Stimulated activated CD8-positive, alpha-beta memory T cell treated with anti-CD3 and anti-CD28 coated beads, Interleukin-4, amount 100 ng/mL, for 24 hours (primary cell): ENCODE data around the gene UCP3.
A peak's percentile ranks its signal among the peaks of the same experiment; 100 is the strongest.

Experiments used
- DNase-seq: peaks from one replicate; pipeline ENCODE4 v3.0.0-alpha.2; 2020; ENCODE audit warnings: low read depth

Gene UCP3, protein sequence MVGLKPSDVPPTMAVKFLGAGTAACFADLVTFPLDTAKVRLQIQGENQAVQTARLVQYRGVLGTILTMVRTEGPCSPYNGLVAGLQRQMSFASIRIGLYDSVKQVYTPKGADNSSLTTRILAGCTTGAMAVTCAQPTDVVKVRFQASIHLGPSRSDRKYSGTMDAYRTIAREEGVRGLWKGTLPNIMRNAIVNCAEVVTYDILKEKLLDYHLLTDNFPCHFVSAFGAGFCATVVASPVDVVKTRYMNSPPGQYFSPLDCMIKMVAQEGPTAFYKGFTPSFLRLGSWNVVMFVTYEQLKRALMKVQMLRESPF

DNA sequence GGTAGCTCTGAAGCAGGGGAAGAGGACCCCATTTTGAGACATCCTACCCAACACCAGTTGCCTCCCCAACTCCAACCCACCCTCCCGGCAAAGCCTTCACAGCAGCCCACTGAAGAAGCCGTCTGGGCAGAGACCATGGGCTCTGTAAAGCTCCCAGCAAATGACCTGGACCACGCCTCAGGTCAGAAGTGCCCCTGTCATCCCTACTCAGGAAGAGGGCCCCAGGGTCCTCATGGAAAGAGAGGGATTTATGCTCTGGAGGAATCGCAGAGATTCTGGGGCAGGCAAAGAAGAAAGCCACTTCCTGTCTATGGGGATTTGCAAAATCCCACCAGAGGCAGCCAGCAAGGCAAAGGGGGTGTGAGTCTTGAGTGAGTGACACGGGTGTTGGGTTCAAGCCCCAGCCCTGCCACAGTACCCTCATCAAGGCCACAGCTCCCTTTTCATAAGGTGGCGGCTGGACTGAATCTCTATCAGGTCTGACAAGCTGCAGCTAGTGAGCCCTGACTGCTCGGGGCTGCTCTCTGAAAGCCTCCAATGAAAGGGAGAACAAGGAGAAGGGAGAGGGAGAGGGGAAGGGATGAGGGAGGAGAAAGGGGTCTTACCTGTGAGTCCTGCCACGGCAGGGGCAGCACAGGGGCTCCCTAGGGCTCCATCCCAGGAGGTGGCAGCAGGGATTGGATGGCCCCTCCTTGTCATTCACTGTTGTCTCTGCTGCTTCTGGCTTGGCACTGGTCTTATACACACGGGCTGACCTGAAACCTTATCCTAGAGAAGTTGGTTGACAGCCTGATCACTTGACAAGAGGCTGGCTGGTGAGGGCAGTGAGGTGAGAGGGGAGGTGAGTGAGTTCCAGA, at the start of gene UCP3:
Gene UCP3, minus strand, starts transcription at position 713 of the 857 bp plus-strand sequence. CDS start 2,043 bp downstream, outside the sequence.
- no peak for DNase-seq

DNA sequence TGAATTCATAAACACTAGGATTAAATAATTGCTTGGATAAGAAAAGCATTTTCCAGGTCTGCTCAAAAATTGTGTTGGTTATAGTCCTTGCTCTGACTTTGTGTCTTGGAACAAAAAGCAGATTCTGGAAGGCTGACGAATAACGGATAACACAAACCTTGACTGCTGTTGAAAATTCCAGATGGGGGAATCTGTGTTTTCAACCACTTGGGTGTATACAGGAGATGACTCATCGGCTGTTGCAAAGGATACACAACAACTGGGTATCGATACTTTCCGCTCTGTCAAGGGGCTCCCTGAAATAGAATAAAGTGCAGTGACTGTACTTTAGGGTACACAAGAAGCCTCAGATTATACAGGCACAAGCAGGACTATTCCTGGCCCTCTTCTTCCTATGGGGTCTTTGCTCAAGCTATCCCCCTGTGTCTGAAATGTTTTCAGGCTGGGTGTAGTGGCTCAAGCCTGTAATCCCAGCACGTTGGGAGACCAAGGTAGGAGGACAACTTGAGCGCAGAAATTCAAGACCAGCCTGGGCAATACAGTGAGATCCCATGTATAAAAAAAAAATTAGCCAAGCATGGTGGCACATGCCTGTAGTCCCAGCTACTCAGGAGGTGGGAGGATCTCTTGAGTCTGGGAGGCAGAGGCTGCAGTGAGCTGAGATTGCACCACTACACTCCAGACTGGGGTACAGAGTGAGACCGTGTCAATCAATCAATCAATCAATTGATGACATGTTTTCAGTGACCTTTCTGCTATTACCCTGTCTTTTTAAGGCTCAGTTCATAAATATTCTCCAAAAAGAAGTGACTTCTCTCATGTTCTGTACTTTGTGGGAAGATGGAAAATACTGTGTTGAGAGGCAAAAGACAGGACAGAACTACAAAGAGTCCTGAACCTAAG, 48.6 kb upstream of the UCP3 start:
- no peak for DNase-seq

DNA sequence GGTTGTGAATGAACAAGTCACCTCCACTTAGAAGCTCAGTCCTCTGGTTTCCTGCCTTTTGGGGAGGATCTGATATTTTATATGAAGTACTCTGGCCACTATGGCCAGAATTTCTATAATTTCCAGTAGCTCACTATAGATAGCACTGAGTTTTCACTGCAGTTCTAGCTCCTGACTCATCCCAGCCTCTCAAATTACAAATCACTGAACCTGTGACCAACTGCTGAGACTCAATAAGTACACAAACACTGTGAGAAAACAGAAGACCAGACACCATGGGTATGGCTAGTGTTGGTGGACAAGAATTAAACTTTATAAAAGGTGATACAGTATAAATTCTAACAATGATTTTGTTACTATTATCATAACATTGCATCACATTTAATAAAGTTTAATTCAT, 47.1 kb upstream of the UCP3 start:
- no peak for DNase-seq

DNA sequence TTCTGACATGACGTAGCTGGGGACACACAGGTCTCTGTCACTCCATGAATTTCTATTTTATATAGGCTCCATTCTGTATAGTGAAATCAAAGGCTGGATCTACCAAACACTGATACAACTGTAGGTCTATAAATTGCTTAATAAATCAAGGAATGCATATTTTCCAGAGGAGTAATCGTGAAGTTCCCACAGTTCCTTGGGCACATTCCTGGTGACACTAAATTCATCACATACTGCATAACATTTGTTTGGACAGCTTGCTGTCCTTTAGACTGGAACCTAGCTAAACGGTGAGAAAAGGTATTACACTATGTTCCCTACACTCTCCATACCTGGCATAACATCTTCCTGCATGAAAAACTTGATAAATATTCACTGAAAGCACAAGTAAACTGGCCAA, 41.6 kb upstream of the UCP3 start:
- DNase-seq = no peak

DNA sequence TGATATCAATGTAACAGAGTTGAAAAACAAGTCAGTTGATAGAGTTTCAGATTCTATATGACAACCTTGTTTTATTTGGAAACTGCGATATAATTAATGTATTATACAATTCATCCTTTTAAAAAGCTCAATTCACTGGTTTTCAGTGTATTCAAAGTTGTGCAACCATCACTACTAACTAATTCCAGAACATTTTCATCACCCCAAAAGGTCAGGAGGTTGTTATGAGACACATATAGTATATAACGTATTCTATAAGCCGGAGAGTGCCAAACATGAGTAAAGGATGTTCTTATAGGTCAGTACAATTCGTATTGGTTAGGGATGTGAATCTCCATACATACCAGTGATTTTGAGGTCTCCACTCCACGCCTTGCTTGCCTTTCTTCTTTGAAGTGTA, 40.1 kb upstream of the UCP3 start:
- DNase-seq = no peak

DNA sequence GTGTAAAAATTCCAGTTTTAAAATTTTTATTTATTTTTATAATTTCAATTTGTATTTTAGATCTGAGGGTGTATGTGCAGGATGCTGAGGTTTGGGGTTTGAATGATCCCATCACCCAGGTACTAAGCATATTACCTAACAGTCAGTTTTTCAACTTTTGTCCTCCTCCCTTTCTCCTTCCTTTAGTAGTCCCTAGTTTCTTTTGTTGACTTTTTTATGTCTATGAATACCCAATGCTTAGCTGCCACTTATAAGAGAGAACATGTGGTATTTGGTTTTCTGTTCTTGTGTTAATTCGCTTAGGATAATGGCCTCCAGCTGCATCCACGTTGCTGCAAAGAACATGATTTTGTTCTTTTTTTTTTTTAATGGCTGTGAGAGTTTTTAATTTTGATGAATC, 35.7 kb upstream of the UCP3 start:
- no peak for DNase-seq

DNA sequence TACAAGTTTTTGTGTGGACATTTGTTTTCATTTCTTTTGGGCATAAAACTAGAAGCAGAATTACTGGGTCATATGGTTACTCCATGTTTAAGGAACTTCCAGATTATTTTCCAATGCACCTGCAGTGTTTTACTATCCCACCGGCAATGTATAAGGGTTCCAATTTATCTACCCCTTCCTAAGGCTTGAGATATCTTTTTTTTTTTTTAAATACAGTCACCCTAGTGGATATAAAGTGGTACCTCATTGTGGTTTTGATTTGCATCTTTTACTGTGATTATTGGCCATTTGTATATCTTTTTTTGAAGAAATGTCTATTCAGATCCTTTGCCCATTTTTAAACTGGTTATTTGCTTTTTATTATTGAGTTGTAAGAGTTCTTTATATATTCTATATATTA, 34.6 kb upstream of the UCP3 start:
- no peak for DNase-seq

DNA sequence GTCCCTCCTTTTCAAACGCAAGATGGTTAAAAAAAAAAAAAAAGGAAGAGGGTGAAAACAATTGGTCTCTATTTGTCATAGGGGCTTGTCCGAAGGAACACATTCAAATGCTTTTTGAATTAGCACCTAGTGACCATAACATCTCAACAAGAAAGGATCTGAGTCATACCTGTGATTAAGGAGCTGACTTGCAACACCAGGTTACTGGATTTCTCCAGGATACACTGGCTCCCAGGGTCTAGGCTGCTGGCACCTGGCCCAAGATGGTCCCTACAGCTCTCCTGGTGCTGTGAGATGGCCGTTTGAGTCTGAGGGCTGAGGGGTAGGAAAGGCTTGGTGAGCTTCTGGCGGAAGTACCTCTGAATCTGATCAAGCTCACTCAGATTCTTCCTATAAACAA, 28.4 kb upstream of the UCP3 start:
- no peak for DNase-seq

DNA sequence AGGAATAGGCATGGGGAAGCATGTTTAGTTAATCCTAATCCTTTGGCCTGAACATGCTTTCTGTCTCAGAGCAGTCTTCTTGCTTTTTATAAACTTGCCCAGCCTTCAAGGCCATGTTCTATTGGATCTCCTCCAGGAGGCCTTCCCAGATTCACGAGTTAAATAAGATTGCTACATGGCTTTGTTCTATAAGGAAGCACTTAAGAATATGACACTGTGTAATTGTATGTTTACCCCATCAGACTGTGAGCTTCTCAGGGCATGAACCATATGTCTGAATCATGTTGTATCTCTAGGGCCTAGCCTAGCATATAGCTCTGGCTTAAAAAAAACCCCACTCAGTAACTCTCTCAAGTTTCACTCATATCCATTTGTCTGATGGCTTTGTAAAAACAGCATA, 26.4 kb upstream of the UCP3 start:
- no peak for DNase-seq

DNA sequence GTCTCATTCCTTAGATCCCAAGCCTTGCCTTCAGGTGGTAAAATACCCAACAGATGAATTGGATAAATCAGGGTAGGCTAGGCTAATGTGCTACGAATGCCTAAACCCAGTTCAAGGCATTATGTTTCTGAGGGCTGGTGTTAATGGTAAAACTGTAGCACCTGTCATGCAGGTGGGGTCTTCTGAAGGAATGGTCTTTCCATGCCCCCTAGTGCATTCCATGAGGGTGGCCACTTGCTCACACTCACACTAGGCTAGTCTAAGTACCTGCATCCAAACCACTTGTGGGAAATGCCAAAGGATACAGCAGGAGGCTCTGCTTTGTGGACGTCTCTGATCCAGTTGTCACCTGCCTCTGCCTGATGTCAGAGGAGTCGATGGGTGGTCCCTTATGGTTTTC, 24.2 kb upstream of the UCP3 start:
- DNase-seq = no peak

DNA sequence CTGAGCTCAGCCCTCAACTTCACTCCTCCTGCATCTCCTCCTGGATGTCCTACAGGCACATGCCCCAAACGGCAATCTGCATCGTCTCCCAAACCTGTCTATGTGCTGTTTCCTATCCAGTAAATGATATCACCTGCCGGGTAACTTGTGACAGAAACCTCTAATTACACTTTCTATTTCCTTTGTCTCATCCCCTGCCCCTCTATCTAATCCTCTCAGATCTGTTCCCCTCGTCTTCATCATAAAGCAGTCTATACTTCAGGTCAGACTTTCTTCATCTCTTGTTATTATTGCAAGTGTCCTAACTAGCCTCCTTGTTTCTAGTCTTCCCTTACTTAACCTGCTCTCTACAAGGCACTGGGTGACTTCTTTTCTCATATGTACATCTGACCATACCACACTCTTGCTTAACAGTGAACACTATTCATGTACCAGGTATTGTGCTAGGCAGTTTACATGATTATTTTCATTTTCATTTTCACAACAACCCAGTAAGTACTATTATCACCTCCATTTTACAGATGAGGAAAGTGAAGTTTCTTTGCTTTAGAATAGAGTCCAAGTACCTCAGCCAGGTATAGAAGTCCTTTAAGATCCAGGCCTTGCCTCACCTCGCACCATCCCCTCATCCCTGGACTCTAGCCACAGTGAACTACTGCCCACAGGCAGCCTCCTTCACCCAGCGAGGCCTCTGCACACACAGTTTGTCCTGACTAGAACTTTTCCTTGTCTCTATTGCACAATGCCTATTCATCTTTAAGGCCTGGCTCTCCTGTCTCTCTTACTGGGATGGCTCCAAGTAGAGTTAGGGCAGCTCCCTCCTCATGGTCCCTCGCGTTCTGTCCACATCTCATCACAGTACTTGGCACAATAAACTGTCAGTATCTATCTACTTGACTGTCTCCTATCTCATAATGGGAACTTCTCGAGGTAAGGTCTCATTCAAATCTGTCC, 22.1 kb upstream of the UCP3 start:
- DNase-seq = no peak

DNA sequence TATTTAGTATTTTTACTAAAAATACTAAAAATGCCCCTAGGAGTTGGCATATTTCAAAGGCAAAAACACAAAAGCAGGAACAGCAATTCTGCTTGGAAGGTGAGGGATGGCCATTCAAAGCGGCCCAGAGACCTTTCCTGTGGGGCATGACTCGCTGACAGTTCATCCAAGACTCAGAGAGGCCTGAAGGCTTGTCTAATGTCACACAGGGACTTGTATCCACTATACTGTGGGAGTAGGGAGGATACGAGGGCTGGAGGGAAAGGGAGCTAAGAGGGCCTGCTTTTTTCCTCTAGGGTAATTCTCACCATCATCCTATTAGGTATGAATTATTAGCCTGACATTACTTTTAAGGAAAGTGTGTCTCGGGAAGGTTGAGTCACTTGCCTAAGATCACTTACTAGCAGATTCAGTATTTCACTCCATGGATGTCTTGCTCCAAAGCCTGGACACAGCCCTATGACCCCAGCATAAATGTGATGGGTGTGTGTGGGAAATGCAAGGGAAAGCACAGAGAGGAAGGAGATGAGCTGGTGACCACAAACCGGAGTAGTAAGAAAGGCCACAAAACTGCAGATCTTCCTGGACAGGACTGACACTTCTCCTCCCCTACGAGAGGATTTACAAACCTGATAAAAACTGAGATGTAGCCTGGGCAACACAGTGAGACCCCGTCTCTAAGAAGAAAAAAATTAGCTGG, 16.7 kb upstream of the UCP3 start:
- DNase-seq = no peak

DNA sequence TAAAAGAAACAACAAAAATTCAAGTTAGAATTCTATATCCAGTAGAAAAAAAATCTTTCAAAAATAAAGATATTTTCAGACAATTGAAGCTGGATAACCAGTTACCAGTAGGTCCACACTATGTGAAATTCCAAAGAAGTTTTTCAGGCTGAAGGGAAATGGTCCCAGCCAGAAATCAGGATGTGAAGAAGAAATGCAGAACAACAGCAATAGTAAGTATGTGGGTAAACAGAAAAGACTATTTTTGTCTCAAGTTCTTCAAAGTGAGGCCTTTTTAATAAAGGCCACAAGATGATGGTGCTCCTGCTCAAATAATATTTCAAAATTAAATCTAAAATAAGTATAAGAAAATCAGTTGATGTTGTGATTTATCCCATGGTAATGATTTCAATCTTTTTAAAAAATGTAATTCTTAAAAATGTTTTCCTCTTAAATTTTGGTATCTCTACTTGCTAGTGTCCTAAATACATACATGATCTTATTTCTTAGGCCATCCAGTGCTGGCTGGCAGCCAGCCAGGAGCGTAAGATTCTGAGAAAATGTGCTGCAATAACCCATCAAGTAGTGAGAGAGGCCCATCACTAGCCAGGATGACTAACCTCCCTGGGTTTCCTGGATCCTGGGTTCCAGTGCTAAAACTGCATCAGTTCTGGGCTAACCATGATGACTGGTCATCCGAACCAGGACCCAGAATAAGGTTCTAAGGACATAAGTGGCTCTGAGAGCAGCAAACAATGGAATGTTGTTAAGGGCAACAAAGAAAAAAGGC, 15.6 kb upstream of the UCP3 start:
- no peak for DNase-seq

DNA sequence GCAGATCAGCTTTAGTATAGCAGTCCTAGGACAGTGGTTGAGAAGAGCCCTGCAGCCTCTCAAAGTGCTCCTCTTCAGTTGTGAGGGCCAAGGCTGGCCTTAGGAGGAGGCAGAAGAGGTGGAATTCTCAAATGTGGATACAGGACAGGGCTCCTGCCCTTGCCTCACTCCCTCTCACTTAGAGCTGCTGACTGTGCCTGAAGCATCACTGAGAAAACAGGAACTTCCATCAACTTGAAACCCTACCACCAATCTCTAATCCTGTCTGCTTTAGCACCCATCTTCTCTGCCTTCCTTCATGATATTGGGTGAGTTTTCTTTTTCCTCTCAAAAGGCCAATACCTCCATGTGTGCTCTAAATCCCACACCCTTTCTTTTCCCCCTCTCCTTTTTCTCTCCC, 14.4 kb upstream of the UCP3 start:
- DNase-seq = no peak

DNA sequence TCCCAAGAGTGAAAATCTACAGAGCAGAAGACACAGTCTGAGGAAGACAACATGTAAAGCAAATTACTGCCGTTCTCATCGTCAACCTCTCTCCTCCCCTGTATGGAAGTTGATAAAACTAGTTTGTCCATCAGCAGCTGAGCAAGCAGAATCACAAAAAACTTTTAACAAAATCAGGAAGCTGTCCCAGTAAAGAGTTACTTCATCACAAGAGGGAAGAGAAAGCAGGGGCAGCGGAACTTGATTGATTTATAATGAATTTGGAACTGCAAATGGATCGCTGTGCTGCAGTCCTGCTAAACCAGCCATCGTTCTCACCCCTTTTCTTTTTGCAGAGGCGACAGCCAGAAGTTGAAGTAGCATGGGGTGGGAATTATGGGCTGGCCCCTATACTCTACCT, 13.7 kb upstream of the UCP3 start:
- no peak for DNase-seq

DNA sequence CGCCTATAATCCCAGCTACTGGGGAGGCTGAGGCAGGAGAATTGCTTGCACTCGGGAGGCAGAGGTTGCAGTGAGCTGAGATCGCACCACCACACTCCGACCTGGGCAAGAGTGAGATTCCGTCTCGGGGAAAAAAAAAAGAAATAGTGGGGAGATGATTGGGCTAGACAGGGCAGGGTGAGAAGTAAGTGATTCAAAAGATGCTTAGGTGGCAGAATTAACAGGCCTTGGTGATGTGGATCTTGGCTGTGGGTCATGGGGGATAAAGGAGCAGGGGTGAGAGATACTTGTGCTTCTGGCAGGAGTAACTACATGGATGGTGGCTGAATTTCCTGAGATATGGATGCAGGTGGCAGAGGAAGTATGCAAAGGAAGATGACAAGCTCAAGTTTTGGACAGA, 13.1 kb upstream of the UCP3 start:
- no peak for DNase-seq

DNA sequence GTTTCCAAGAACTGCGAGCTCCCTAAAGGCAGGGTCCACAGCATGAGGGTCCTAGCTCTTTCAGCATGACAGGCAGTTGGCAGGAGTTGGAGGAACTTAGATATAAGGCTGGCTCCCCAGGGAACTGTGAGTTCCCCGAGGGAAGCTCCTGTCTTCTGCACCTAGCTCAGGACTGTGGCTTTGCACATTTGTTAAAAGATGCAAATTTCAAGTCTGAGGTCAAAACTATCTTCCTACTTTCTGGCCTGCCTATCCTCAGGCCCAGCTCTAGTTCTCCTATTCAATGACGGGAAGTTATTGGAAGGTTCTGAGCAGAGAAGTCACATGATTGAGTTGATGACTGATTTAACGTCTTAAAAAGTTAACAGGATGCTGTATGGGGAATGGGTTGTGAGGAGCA, 11.7 kb upstream of the UCP3 start:
- DNase-seq = no peak

DNA sequence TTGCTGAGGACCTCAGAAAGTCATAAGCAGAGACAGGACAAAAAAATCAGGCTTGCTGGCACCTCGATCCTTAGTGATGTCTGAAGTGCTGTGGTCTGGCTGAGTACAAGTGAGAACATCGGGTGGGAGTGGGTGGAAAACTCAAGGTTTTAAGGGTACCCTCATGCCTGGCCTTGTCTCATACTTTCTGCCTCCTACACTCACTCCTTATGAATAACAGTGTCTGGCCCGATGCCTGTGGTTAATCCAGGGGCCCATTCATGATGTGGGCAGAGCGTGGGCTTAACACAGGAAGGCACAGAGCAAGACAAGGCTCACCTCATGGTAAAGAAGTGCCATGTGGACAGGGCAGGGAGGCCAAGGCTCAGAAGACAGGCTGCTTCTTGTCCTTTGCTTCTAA, 11.0 kb upstream of the UCP3 start:
- peak; percentile 59 for DNase-seq

DNA sequence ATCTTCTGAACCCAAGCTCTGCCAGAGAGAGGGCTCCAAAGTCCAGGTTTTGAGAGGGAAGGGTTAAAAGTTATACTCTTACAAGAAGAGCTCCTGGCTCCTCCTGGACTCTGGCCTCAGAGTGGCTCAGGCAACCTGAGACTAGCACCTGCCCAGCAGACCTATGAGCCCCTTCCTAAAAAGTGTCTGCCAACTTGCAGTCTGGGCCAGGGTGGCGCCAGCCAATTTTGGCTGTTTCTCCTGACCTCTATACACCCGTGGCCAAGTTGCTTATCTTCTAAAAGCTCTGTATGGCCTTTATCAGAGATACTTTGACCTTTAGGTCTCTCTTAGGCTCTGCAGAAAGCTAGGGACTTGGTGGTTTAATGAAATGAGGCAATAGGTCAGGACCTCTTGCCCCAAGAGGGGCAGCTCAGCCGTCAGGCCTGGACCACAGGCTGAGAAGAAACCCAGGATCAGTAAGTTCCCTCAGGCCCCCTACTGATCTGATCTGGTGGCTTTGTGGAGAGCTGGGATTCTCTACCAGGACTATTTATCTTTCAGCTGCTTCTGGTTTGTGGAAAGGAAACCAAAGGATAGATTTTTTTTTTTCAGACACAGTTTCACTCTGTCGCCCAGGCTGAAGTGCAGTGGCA, 10.3 kb upstream of the UCP3 start:
- DNase-seq = no peak
